Activated naive CD4-positive, alpha-beta T cell (primary cell): ENCODE results near the gene CNTN4.

Experiments used
- DNase-seq, 4 experiments: peaks; one replicate each; lab custom pipeline; 2025; lab: John Stamatoyannopoulos, UW

Gene CNTN4

GRCh38 chr3:2856138-2857133 lies 757.8 kb downstream of the CNTN4 start:
- no peak for DNase-seq

- DNase-seq = no peak
These were observed 762.0 kb downstream of the CNTN4 start for GRCh38 chr3:2860626-2861025.

GRCh38 chr3:2861120-2861519 lies 762.5 kb downstream of the CNTN4 start:
- DNase-seq = no peak

GRCh38 chr3:2861920-2862319 lies 763.3 kb downstream of the CNTN4 start:
- no peak for DNase-seq

GRCh38 chr3:2862366-2862765 lies 763.7 kb downstream of the CNTN4 start:
- DNase-seq = no peak

GRCh38 chr3:2863127-2863526 lies 764.5 kb downstream of the CNTN4 start:
- no peak for DNase-seq

GRCh38 chr3:2869905-2870304 lies 771.2 kb downstream of the CNTN4 start:
- no peak for DNase-seq

GRCh38 chr3:2870724-2871333 lies 772.2 kb downstream of the CNTN4 start:
- DNase-seq = no peak

- no peak for DNase-seq
These were observed 774.2 kb downstream of the CNTN4 start for GRCh38 chr3:2872884-2873283.

GRCh38 chr3:2873986-2874385 lies 775.3 kb downstream of the CNTN4 start:
- DNase-seq = no peak

- DNase-seq = no peak
These were observed 777.0 kb downstream of the CNTN4 start for GRCh38 chr3:2875699-2876098.

GRCh38 chr3:2876362-2876761 lies 777.7 kb downstream of the CNTN4 start:
- no peak for DNase-seq

- no peak for DNase-seq
These were observed 780.4 kb downstream of the CNTN4 start for GRCh38 chr3:2879023-2879422.

- DNase-seq = no peak
These were observed 780.9 kb downstream of the CNTN4 start for GRCh38 chr3:2879587-2879986.

GRCh38 chr3:2880218-2880756 lies 781.6 kb downstream of the CNTN4 start:
- DNase-seq = no peak

- no peak for DNase-seq
These were observed 784.6 kb downstream of the CNTN4 start for GRCh38 chr3:2883283-2883682.

GRCh38 chr3:2888592-2888991 lies 789.9 kb downstream of the CNTN4 start:
- DNase-seq = no peak

GRCh38 chr3:2889736-2890135 lies 791.1 kb downstream of the CNTN4 start:
- no peak for DNase-seq

- DNase-seq = no peak
These were observed 797.8 kb downstream of the CNTN4 start for GRCh38 chr3:2896308-2896939.

GRCh38 chr3:2897821-2898220 lies 799.2 kb downstream of the CNTN4 start:
- DNase-seq = no peak

GRCh38 chr3:2898591-2899353 lies 800.1 kb downstream of the CNTN4 start:
- DNase-seq = no peak

GRCh38 chr3:2904054-2904453 lies 805.4 kb downstream of the CNTN4 start:
- no peak for DNase-seq
